NT2/D1 (cell line): ENCODE data around the gene CTBP1.

Experiments used
- DNase-seq: peaks from one replicate; pipeline ENCODE4 v3.0.0-alpha.2; 2011; ENCODE audit warnings: low read depth, low spot score
- H3K27me3 ChIP-seq: 2 replicates; pipeline ENCODE4 v1.6.0; 2011; ENCODE audit warnings: mild to moderate bottlenecking; ENCODE audit not compliant: insufficient read length, insufficient read depth
- H3K36me3 ChIP-seq: 2 replicates; pipeline ENCODE4 v1.6.1; 2011; ENCODE audit warnings: mild to moderate bottlenecking, low read length, mixed read lengths; ENCODE audit not compliant: insufficient read depth, insufficient read length
- H3K4me1 ChIP-seq: 2 replicates; pipeline ENCODE4 v1.5.1; 2011; ENCODE audit not compliant: insufficient read depth, insufficient read length
- H3K4me3 ChIP-seq: 2 replicates; pipeline ENCODE4 v1.5.1; 2011; ENCODE audit warnings: low read depth; ENCODE audit not compliant: insufficient read length
- H3K9ac ChIP-seq: 2 replicates; pipeline ENCODE4 v1.6.0; 2011; ENCODE audit warnings: low read depth; ENCODE audit not compliant: insufficient read length
- H3K9me3 ChIP-seq: 2 replicates; pipeline ENCODE4 v1.5.1; 2011; ENCODE audit warnings: mild to moderate bottlenecking, low read length; ENCODE audit not compliant: insufficient read depth
- SUZ12 ChIP-seq: IDR thresholded peaks from 2 replicates; pipeline ENCODE4 v1.6.1; 2011; ENCODE audit not compliant: insufficient read length, insufficient read depth; ENCODE audit errors: extremely low read depth
- YY1 ChIP-seq: IDR thresholded peaks from 2 replicates; pipeline ENCODE4 v1.6.1; 2011; ENCODE audit not compliant: insufficient read length, insufficient read depth
- ZNF274 ChIP-seq: IDR thresholded peaks from 2 replicates; pipeline ENCODE4 v1.6.1; 2011; ENCODE audit warnings: mild to moderate bottlenecking, low read depth, low read length

The CTBP1 gene

DNA sequence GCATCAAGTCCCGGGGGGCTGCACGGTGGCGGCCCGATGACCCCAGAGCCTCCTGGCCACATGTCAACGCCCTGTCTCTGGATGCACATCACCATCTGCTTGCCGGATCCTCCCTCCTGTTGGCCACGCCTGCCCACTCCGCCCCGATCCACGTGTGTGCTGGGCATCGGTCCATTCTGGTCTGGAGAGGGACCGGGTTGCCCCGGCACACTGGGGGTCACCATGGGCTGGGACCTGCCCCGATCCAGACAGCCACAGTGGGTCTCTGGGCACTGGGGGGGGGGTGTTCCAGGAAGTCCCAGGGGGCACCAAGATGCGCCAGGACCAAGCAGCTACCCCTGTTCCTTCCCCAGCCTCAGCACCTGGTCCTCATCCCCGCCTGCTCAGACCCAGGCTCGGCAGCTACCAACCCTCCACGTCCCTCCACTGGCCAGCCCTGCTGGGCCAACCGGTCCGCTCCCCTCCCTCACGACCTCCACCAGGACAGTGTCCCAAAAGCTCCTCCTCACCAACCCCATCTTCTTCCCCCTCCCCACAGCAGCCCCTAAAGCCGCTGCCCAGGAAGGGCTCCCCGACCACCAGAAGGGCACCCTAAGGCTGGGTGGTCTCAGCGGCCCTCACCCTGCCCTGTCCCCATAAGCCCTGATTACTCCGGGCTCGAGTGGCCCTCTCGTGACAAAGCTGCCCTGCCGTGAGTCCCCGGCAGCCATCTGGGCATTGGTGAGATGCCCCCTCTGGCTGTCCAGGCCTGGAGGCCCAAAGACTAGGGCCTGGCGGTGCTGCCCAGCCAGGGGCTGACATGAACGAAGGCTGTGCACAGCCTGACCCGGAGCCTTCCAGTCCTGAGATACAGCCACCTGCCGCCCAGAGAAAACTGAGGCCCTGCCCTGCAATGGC is 4.6 kb downstream of the CTBP1 start:
- H3K4me1 ChIP-seq: peaks cover 13% of the 10 kb centered on the region
- TF ChIP-seq YY1: no peak
- TF ChIP-seq ZNF274: no peak
- H3K9me3 ChIP-seq: no peaks in the 10 kb centered on the region
- peaks cover 67% of the 10 kb centered on the region for H3K36me3 ChIP-seq
- H3K9ac ChIP-seq: no peak overlapping the region
- no peak for DNase-seq
- H3K27me3 ChIP-seq: no peaks in the 10 kb centered on the region
- no peak overlapping the region for H3K4me3 ChIP-seq

- Histone ChIP-seq H3K4me3 (no peak overlapping the region), H3K27me3 (no peaks in the 10 kb centered on the region), H3K9me3 (no peaks in the 10 kb centered on the region), H3K36me3 (peaks cover 75% of the 10 kb centered on the region), H3K9ac (no peak overlapping the region), H3K4me1 (peaks cover 13% of the 10 kb centered on the region)
- DNase-seq: no peak
- TF ChIP-seq ZNF274: no peak
- TF ChIP-seq YY1: no peak
- no peak for TF ChIP-seq SUZ12
Observed at GRCh38 chr4:1243451-1244080, 5.4 kb downstream of the CTBP1 start.

DNA sequence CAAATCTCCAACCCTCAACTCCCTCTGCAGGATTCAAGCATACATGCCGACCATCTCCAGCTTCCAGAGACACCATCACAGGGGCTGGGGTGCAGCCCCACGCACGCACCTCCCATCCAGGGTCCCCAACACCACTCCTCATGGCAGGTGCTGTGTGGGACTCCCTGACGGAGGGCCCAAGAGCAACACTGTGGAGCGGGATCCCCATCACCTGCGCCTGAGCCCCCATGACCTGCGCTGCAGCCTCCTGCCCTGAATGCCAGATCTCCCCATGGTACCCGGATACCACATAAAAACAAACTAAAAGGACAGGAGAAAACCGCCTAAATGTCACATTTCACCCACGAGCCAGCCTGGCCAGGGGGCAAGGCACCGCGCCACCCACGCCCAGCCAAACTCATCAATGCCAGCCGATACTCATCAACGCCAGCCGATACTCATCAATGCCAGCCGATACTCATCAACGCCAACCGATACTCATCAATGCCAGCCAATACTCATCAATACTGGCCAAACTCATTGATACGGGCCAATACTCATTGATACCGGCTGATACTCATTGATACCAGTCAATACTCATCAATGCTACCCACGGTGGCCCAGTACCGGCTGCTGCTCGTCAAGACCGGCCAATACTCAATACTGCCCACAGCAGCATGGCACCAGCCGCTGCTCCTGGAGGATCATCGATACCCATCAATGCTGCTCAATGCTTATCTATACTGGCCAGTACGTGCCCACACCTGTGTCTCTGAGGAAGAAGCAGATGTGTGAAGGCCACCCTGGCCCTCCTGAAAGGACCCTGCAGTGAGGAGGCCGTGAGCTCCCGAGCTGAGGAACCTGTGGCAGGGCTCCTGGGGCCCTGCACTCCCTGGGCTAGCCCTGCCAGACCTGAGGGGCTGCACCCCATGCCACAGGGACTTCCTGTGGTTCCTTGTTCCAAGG is 6.2 kb downstream of the CTBP1 start:
- no peak overlapping the region for H3K4me3 ChIP-seq
- H3K4me1 ChIP-seq: peaks cover 13% of the 10 kb centered on the region
- H3K9me3 ChIP-seq: no peaks in the 10 kb centered on the region
- no peaks in the 10 kb centered on the region for H3K27me3 ChIP-seq
- no peak for DNase-seq
- H3K36me3 ChIP-seq: peaks cover 82% of the 10 kb centered on the region
- H3K9ac ChIP-seq: no peak overlapping the region
- TF ChIP-seq SUZ12: no peak
- no peak for TF ChIP-seq YY1
- no peak for TF ChIP-seq ZNF274

DNA sequence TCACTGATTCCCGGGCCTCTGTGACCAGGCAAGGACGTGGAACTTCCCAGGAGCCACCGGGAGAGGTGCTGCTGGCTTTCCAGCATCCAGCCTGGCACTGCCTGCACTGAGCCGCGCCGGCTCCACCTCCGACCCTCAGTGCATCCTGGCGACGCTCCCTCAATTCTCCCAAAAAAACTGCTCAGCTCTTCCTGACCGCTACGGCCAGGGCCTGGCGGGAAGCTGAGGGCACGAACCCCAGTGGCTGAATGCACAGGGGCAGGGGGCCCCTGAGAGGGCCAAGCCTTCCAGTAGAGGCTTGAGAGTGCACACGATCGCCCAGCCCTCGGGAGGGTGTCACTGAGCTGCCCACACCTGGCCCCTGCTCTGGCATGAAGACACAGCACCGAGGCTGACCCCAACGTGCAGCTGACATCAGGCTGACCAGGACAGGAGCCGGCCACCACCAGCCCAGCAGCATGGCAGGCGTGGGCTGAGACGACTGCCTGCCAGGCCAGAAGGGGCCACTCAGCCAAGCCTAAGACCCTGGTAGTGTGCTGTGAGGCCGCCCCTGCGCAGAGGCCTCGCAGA is 6.9 kb downstream of the CTBP1 start:
- Histone ChIP-seq H3K4me1 (peaks cover 9% of the 10 kb centered on the region), H3K36me3 (peaks cover 89% of the 10 kb centered on the region), H3K4me3 (no peak overlapping the region)

GRCh38 chr4:1241466-1241935 is 7.4 kb downstream of the CTBP1 start:
- H3K9me3 ChIP-seq: no peaks in the 10 kb centered on the region
- TF ChIP-seq SUZ12 (no peak), YY1 (no peak), ZNF274 (no peak)
- no peak overlapping the region for H3K9ac ChIP-seq
- H3K4me3 ChIP-seq: no peak overlapping the region
- H3K36me3 ChIP-seq: peaks cover 94% of the 10 kb centered on the region
- peaks cover 8% of the 10 kb centered on the region for H3K4me1 ChIP-seq
- H3K27me3 ChIP-seq: no peaks in the 10 kb centered on the region
- DNase-seq: no peak

More for the DNA sequence above, 6.9 kb downstream of the CTBP1 start:
- H3K27me3 ChIP-seq: no peaks in the 10 kb centered on the region
- no peak for TF ChIP-seq ZNF274
- no peak overlapping the region for H3K9ac ChIP-seq
- H3K9me3 ChIP-seq: no peaks in the 10 kb centered on the region
- DNase-seq: no peak

DNA sequence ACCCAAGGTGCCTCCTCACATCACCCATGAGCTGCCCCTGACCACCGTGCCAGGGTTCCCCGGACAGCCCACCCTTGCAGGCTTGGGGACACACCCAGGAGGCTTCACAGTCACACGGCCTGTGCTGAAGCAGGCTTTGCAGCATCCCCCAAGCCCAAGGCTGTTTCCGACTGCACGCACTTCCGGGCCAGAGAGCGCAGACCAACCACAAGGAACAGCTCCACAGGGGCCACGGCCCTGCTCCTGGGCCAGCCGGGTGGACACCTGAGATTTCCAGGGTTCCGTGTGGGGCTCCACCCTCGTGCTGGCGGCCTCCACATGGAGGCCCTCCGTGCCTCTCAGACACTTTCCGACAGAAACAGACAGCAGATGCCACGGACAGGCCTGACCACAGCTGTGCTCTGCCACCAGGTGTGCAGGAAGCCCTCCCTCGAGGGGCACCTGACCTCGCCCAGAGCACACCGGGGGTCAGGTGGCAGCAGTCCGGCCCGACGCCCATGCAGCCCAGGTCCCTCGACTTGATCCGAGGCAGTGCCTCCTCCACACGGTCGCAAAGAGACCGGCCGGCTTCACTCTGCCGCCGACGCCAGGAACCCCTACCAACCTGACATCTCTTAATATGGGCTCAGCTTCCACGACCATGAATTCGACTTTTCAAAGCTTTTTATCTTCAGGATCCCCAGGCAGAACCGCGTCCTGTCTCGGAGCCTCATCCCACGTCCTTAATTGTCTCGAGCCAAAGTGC is 8.0 kb downstream of the CTBP1 start:
- TF ChIP-seq SUZ12: no peak
- no peak for TF ChIP-seq ZNF274
- TF ChIP-seq YY1: no peak
- H3K9ac ChIP-seq: no peak overlapping the region
- DNase-seq: no peak
- peaks cover 93% of the 10 kb centered on the region for H3K36me3 ChIP-seq
- H3K4me1 ChIP-seq: peaks cover 6% of the 10 kb centered on the region
- H3K27me3 ChIP-seq: no peaks in the 10 kb centered on the region
- no peak overlapping the region for H3K4me3 ChIP-seq
- no peaks in the 10 kb centered on the region for H3K9me3 ChIP-seq
